Fibroblast of gingiva (primary cell): ENCODE data around the gene MCFD2.
"Not testable (repeated sequence)": the region's sequence is repeated elsewhere in the genome, so short reads cannot be mapped to it uniquely, and the experiment has no call there.

Experiments
- DNase-seq: peaks from one replicate; pipeline ENCODE4 v3.0.0-alpha.2; 2011; ENCODE audit warnings: low read depth

The MCFD2 gene

GRCh38 chr2:46902465-46902864, 13.1 kb downstream of the MCFD2 start:
- no peak for DNase-seq

- DNase-seq = no peak
These were observed 14.0 kb downstream of the MCFD2 start for GRCh38 chr2:46901611-46902010.

GRCh38 chr2:46900381-46900780, 15.2 kb downstream of the MCFD2 start:
- no peak for DNase-seq

- DNase-seq = no peak
These were observed 16.6 kb downstream of the MCFD2 start for GRCh38 chr2:46899053-46899452.

- no peak for DNase-seq
These were observed 17.6 kb downstream of the MCFD2 start for GRCh38 chr2:46898024-46898423.

GRCh38 chr2:46893269-46893939, 22.2 kb downstream of the MCFD2 start:
- DNase-seq = no peak

- no peak for DNase-seq
These were observed 23.6 kb downstream of the MCFD2 start for GRCh38 chr2:46891956-46892553.

GRCh38 chr2:46888421-46888952, 27.1 kb downstream of the MCFD2 start:
- DNase-seq = no peak

GRCh38 chr2:46887028-46887885, 28.3 kb downstream of the MCFD2 start:
- peak; percentile 25 for DNase-seq

- peak; percentile 36 for DNase-seq
These were observed 29.2 kb downstream of the MCFD2 start for GRCh38 chr2:46886268-46887027.

- DNase-seq = peak; percentile 66
These were observed 30.2 kb downstream of the MCFD2 start for GRCh38 chr2:46885376-46885775.

- DNase-seq = no peak
These were observed 36.1 kb downstream of the MCFD2 start for GRCh38 chr2:46879511-46879910.

- DNase-seq = peak; percentile 47
These were observed 36.7 kb downstream of the MCFD2 start for GRCh38 chr2:46878886-46879285.

- DNase-seq = no peak
These were observed 37.2 kb downstream of the MCFD2 start for GRCh38 chr2:46878240-46878877.

- DNase-seq = no peak
These were observed 37.9 kb downstream of the MCFD2 start for GRCh38 chr2:46877619-46878113.

GRCh38 chr2:46876741-46877384, 38.7 kb downstream of the MCFD2 start:
- DNase-seq = peak; percentile 67

GRCh38 chr2:46875962-46876689, 39.5 kb downstream of the MCFD2 start:
- not testable (repeated sequence) for DNase-seq

- no peak for DNase-seq
These were observed 40.2 kb downstream of the MCFD2 start for GRCh38 chr2:46875226-46875899.

- DNase-seq = peak; percentile 25
These were observed 41.2 kb downstream of the MCFD2 start for GRCh38 chr2:46874236-46874929.
